Gastroesophageal sphincter (tissue), 3 donors: ENCODE results near the gene HTD2.

Experiments used
- POLR2A ChIP-seq, 2 donors: fragments of 450-650 bp; IDR thresholded peaks; one replicate each; pipeline ENCODE4 v1.6.1; 2017; ENCODE audit warnings: antibody characterized with exemption in 2 of 2, mild to moderate bottlenecking in 2 of 2, moderate library complexity in 1 of 2
- TF ChIP-seq, protein P1 (sequence below), 4 experiments: fragments of 200-600 bp in 2 of 4; fragments of 450-650 bp in 2 of 4; sonication (generic) in 1 of 4; IDR thresholded peaks; one replicate each; pipeline ENCODE4 v1.5.1; 2017 to 2019; ENCODE audit warnings: antibody characterized with exemption in 4 of 4, mild to moderate bottlenecking in 2 of 4, moderate library complexity in 2 of 4

DNA sequence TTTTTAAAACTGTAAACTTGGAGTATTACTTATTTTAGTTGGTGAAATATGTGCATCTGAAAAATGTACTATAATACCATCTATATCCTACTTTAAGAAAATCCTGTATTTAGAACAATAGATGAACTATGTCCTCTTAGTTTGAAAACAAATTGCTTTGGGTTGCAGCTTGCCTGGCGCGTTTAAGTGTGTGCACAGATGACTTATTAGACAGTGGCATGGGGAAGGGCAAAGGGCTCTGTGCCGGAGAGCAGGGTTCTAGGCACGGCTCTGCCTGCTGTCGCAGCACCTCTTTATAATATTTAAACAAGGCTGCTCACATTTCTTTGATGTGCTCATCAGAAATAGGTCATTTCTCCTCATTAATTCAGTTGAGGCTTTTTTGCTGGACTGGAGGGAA lies 36.4 kb downstream of the HTD2 start:
- TF ChIP-seq, protein P1, sequence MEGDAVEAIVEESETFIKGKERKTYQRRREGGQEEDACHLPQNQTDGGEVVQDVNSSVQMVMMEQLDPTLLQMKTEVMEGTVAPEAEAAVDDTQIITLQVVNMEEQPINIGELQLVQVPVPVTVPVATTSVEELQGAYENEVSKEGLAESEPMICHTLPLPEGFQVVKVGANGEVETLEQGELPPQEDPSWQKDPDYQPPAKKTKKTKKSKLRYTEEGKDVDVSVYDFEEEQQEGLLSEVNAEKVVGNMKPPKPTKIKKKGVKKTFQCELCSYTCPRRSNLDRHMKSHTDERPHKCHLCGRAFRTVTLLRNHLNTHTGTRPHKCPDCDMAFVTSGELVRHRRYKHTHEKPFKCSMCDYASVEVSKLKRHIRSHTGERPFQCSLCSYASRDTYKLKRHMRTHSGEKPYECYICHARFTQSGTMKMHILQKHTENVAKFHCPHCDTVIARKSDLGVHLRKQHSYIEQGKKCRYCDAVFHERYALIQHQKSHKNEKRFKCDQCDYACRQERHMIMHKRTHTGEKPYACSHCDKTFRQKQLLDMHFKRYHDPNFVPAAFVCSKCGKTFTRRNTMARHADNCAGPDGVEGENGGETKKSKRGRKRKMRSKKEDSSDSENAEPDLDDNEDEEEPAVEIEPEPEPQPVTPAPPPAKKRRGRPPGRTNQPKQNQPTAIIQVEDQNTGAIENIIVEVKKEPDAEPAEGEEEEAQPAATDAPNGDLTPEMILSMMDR (IDR thresholded peaks at IDR 0.05) = no peak
- TF ChIP-seq POLR2A (IDR thresholded peaks at IDR 0.05) = no peak
